Measurements from ENCODE around the gene FOXS1. TPM values are rescaled to one million over a fixed set of nuclear protein-coding genes. Genes with fewer than 3 reads are reported as not detected.
"Not testable (repeated sequence)": the region's sequence is repeated elsewhere in the genome, so short reads cannot be mapped to it uniquely, and the experiment has no call there.

The FOXS1 gene
- total and polyA plus RNA-seq, 4 donors, result 1.4 to 3.2 (median 2.5) TPM

GRCh38 chr20:31815408-31816188 is 29.8 kb downstream of the FOXS1 start:
- Histone ChIP-seq H3K9ac (ENCODE audit: insufficient read depth in 1 of 2, low read length in 2 of 2) (peak overlapping the region in 1 of 2 donors; percentile 5), H3K4me1 (ENCODE audit: control insufficient read depth in 5 of 5, insufficient read depth in 5 of 5, low read length in 5 of 5) (peaks cover 0 to 26% (median 5%) of the 10 kb centered on the region in 5 donors), H3K36me3 (ENCODE audit: control insufficient read depth in 4 of 4, insufficient read depth in 4 of 4, low read length in 4 of 4) (no peaks in the 10 kb centered on the region), H3K27ac (ENCODE audit: low read depth in 1 of 2, low read length in 1 of 2) (peak overlapping the region in 1 of 2 donors; percentile 6), H3K27me3 (ENCODE audit: control insufficient read depth in 3 of 3, insufficient read depth in 3 of 3, low read length in 2 of 3) (no peaks in the 10 kb centered on the region), H3K4me3 (no peak overlapping the region), H3K9me3 (ENCODE audit: control insufficient read depth in 4 of 4, insufficient read depth in 3 of 4, low read length in 3 of 4) (no peaks in the 10 kb centered on the region)
- WGBS, 2 donors, result 39 to 46% methylated on average over 9 of the region's 9 CpGs
- ATAC-seq (ENCODE audit: insufficient read depth, low FRiP score), result no peak
- TF ChIP-seq CTCF (IDR thresholded peaks at IDR 0.05; ENCODE audit: control extremely low read depth, extremely low read depth), result no peak
- DNase-seq, result peak in 1 of 3 donors; percentile 44

GRCh38 chr20:31814142-31814541 is 31.3 kb downstream of the FOXS1 start:
- ATAC-seq (ENCODE audit: insufficient read depth, low FRiP score); H3K36me3 ChIP-seq (ENCODE audit: control insufficient read depth in 4 of 4, insufficient read depth in 4 of 4, low read length in 4 of 4); H3K9me3 ChIP-seq (ENCODE audit: control insufficient read depth in 4 of 4, insufficient read depth in 3 of 4, low read length in 3 of 4); H3K9ac ChIP-seq (ENCODE audit: insufficient read depth in 1 of 2, low read length in 2 of 2); H3K27me3 ChIP-seq (ENCODE audit: control insufficient read depth in 3 of 3, insufficient read depth in 3 of 3, low read length in 2 of 3); DNase-seq; H3K4me3 ChIP-seq; H3K27ac ChIP-seq (ENCODE audit: low read depth in 1 of 2, low read length in 1 of 2): not testable (repeated sequence)
- peaks cover 0 to 26% (median 5%) of the 10 kb centered on the region in 5 donors for H3K4me1 ChIP-seq (ENCODE audit: control insufficient read depth in 5 of 5, insufficient read depth in 5 of 5, low read length in 5 of 5)
- 80 to 85% methylated on average over 7 of the region's 7 CpGs for WGBS, 2 donors

- Histone ChIP-seq H3K4me1 (ENCODE audit: control insufficient read depth in 5 of 5, insufficient read depth in 5 of 5, low read length in 5 of 5) (peaks cover 0 to 26% (median 5%) of the 10 kb centered on the region in 5 donors), H3K9ac (ENCODE audit: insufficient read depth in 1 of 2, low read length in 2 of 2) (no peak overlapping the region), H3K27me3 (ENCODE audit: control insufficient read depth in 3 of 3, insufficient read depth in 3 of 3, low read length in 2 of 3) (no peaks in the 10 kb centered on the region), H3K9me3 (ENCODE audit: control insufficient read depth in 4 of 4, insufficient read depth in 3 of 4, low read length in 3 of 4) (no peaks in the 10 kb centered on the region), H3K4me3 (no peak overlapping the region), H3K27ac (ENCODE audit: low read depth in 1 of 2, low read length in 1 of 2) (no peak overlapping the region), H3K36me3 (ENCODE audit: control insufficient read depth in 4 of 4, insufficient read depth in 4 of 4, low read length in 4 of 4) (no peaks in the 10 kb centered on the region)
- ATAC-seq (ENCODE audit: insufficient read depth, low FRiP score) (no peak), DNase-seq (no peak)
- no peak for TF ChIP-seq CTCF (IDR thresholded peaks at IDR 0.05; ENCODE audit: control extremely low read depth, extremely low read depth)
Measured at GRCh38 chr20:31813611-31814010, 31.8 kb downstream of the FOXS1 start.

GRCh38 chr20:31811796-31812728 is 33.3 kb downstream of the FOXS1 start:
- DNase-seq, result peak; percentile 35 to 65 (median 61)
- ATAC-seq (ENCODE audit: insufficient read depth, low FRiP score), result no peak
- Histone ChIP-seq H3K4me1 (ENCODE audit: control insufficient read depth in 5 of 5, insufficient read depth in 5 of 5, low read length in 5 of 5) (peaks cover 0 to 26% (median 8%) of the 10 kb centered on the region in 5 donors), H3K36me3 (ENCODE audit: control insufficient read depth in 4 of 4, insufficient read depth in 4 of 4, low read length in 4 of 4) (no peaks in the 10 kb centered on the region), H3K9ac (ENCODE audit: insufficient read depth in 1 of 2, low read length in 2 of 2) (no peak overlapping the region), H3K9me3 (ENCODE audit: control insufficient read depth in 4 of 4, insufficient read depth in 3 of 4, low read length in 3 of 4) (no peaks in the 10 kb centered on the region), H3K27me3 (ENCODE audit: control insufficient read depth in 3 of 3, insufficient read depth in 3 of 3, low read length in 2 of 3) (no peaks in the 10 kb centered on the region), H3K27ac (ENCODE audit: low read depth in 1 of 2, low read length in 1 of 2) (peak overlapping the region in 1 of 2 donors; percentile 12), H3K4me3 (no peak overlapping the region)
- 56 to 57% methylated on average over 15 of the region's 15 CpGs for whole genome bisulfite sequencing, 2 donors
- no peak for TF ChIP-seq CTCF (IDR thresholded peaks at IDR 0.05; ENCODE audit: control extremely low read depth, extremely low read depth)

All from lung (tissue), 12 donors.